HG02571 (cell line): Measurements from ENCODE around the gene NTN1.

Experiments used
- ATAC-seq: cut with Tn5 transposase; IDR thresholded peaks from one replicate; pipeline ENCODE4 v1.9.1; 2021; ENCODE audit warnings: mild to moderate bottlenecking, moderate library complexity; ENCODE audit not compliant: unreplicated experiment

The NTN1 gene

DNA sequence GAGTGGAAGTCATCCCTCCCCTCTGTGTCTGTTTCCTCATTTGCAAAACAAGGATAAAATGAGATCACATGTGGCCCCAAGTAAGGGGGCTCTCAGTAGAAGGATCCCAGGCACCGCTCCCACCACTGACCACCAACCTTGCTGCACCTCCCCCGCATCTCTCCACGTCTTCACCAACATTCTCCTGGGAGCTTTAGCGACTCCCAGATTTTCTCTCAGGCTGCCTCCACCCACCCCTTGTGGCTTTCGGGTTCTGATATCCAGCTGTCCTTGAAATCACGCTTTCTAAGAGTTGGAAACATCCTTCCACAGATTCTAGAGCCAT lies 16.4 kb upstream of the NTN1 start:
- no peak for ATAC-seq

DNA sequence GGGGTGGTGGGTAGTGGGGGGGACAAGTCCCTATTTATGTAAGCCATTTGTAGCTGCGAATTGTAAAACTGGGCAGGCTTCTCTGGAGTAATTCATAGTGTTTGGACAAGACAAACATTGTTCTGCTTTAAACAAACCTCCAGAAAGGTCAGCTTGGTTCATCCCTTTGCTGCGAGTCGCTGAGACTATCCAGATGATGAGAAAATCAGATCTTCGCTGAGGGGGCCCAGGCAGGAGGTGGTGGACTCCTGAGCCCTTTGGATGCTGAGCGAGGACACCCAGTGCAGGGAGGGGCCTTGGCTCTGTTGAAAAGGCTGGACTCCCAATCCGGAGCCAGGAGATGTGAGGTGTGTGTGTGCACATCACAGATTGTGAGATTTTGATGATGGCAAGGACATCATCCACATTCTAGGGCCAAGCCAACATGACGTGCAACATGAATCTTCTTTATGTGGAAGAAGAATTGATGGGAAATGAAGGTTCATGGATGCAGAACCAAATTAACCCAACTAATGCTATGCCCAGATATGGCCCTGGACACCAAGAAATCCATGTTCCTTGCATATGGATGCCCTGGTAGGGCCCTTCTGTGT lies 15.0 kb upstream of the NTN1 start:
- no peak for ATAC-seq

- no peak for ATAC-seq
These were observed 14.1 kb upstream of the NTN1 start for GRCh38 chr17:9007052-9007714.

- no peak for ATAC-seq
These were observed 12.2 kb upstream of the NTN1 start for GRCh38 chr17:9009096-9009495.

GRCh38 chr17:9009737-9010136 lies 11.6 kb upstream of the NTN1 start:
- ATAC-seq, result no peak

GRCh38 chr17:9011001-9011400 lies 10.3 kb upstream of the NTN1 start:
- ATAC-seq, result no peak

DNA sequence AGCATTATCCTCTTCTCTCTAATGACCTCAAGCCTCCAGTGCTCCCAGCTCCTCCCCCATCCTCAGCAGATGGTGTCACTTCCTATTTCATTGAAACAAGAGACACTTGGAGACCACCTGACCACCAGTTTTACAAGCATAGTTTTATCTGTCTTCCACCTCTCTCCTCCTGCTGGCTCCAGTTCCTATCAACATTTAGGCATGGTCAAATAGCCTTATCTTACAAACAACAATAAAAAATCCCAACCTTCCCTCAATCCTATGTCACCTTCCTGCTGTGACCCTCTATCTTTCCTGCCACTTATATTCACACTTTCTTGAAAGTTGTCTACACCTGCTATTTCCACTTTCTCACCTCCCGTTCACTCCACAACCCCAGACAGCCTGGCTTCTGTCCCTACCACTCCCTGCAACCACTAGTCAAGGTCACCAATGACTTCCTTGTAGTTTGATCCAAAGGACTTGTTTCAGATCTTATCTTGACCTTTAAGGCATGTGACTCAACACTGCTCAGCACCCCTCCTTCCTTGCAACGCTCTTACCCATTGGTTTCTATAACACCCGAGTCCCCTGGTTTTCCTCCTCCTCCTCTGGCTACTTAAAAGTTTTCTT lies 4.3 kb upstream of the NTN1 start:
- no peak for ATAC-seq

DNA sequence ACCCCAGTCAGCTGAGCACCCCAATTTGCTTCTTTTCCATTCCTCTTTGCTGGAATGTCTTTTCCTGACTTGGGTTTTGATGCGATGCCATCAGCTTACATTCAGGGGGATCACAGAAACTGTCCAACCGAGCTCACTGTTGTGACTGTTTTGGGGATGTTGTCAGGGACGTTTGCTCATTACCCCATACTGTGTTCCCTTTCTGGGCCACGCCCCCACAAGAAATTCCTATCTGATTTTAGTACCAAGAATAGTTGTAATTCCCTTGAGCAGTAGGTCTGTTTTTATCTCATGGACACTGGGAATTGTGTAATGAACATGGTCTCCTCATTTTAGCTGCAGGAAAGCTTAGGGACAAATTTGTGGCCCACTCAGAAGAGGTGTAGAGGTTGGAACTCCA lies 2.6 kb upstream of the NTN1 start:
- no peak for ATAC-seq

- ATAC-seq, result no peak
These were observed 1.1 kb upstream of the NTN1 start for GRCh38 chr17:9020096-9020823.

DNA sequence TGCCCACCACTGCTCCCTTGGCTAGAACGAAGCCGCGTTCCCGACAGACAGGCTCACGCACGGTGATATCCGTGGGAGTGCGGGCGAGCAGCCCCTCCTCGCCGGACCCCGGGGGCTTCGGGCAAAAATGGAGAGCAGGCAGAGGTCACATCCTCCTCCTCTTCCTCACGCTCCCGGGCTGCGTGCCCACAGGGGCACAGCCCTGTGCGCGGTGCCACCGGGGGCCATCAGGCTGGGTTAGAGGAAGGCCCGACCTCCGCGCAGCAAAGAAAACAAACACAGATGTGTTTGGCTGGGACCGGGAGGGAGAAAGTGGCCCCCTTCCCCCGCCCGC lies 519 bp upstream of the NTN1 start:
- ATAC-seq, result peak; percentile 11

GRCh38 chr17:9021992-9022572 lies 772 bp downstream of the NTN1 start:
- ATAC-seq, result no peak

DNA sequence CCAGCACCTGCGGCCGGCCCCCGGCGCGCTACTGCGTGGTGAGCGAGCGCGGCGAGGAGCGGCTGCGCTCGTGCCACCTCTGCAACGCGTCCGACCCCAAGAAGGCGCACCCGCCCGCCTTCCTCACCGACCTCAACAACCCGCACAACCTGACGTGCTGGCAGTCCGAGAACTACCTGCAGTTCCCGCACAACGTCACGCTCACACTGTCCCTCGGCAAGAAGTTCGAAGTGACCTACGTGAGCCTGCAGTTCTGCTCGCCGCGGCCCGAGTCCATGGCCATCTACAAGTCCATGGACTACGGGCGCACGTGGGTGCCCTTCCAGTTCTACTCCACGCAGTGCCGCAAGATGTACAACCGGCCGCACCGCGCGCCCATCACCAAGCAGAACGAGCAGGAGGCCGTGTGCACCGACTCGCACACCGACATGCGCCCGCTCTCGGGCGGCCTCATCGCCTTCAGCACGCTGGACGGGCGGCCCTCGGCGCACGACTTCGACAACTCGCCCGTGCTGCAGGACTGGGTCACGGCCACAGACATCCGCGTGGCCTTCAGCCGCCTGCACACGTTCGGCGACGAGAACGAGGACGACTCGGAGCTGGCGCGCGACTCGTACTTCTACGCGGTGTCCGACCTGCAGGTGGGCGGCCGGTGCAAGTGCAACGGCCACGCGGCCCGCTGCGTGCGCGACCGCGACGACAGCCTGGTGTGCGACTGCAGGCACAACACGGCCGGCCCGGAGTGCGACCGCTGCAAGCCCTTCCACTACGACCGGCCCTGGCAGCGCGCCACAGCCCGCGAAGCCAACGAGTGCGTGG lies 1.5 kb downstream of the NTN1 start:
- no peak for ATAC-seq

- no peak for ATAC-seq
These were observed 2.3 kb downstream of the NTN1 start for GRCh38 chr17:9023392-9024218.

DNA sequence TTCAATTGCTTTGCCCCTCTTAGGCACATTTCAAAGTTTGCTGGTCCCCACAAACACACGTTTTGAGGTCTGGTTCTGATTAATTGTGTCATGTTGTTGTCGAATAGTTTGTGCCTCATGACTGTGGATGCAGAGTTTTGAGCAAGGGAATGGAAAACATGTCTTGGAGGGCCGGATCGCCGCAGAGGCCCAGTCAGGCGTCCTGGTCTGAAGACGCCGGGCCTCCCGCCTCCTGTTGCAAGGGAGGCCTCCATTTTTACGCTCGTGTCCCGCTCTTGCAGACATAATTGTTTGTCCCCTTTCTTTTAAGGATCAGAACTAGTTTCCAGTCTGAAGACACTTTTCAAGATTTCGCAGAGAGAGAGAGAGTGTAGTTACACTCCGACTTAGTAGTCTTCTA lies 3.2 kb downstream of the NTN1 start:
- ATAC-seq, result no peak

- no peak for ATAC-seq
These were observed 5.4 kb downstream of the NTN1 start for GRCh38 chr17:9026741-9027140.

DNA sequence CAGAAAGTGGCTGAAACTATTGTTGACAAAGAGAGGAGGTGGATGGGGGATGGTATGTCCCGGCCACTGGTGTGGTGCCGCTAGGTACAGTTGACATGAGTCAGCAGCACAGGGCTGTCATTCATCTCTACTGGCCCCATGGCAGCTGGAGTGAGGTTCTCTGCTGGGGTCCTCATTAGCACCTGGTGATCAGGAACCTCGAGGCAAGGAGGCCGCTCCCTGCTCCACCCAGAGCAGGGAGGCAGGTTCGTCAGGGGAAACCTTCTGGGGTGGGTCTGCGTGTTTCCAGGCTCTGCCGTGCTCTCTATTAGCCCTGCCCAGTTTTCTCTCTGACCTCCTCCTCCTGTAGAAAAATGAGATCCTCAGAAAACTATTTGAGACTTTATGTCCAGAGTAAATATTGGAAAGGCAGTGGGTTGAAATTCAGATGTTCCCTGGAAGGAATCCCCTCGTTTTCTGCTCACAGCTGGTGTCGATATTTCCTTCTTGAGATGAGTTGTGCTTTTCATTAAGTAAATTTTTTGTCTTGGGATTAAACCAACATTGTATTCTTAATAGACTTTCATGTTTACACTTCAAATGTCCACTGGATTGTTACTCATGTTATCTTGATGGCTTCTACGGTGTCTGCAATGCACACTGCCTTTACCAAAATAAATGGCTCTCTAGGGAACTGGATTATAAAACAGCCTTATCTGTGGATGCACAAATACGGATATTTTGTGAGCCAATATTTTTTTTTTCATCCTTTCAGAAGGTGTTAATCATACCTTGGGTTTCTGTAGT lies 7.1 kb downstream of the NTN1 start:
- ATAC-seq, result no peak

- no peak for ATAC-seq
These were observed 7.8 kb downstream of the NTN1 start for GRCh38 chr17:9028988-9029570.

GRCh38 chr17:9032151-9032550 lies 10.8 kb downstream of the NTN1 start:
- no peak for ATAC-seq

- ATAC-seq, result no peak
These were observed 11.3 kb downstream of the NTN1 start for GRCh38 chr17:9032583-9032982.
